CD4-positive, CD25-positive, alpha-beta regulatory T cell (primary cell): ENCODE results near the gene ROBO1. TPM values are rescaled to one million over a fixed set of nuclear protein-coding genes. Genes with fewer than 3 reads are reported as not detected.

Experiments
- ATAC-seq, 2 donors: fragments of 150-1000 bp; cut with Tn5 transposase; one replicate each; pipeline ENCODE4 v1.10.0; 2021; ENCODE audit warnings: low read depth in 2 of 2, moderate number of reproducible peaks in 2 of 2, moderate library complexity in 1 of 2
- DNase-seq, 3 donors: peaks; one replicate each; pipeline versions ENCODE4 v3.0.0 to v3.0.0-alpha.2; 2012 to 2022; ENCODE audit warnings: mixed read lengths in 1 of 3
- H3K27ac ChIP-seq: one replicate; pipeline ENCODE4 v1.7.0; 2013; ENCODE audit warnings: mild to moderate bottlenecking, low read length; ENCODE audit not compliant: insufficient read depth, poor library complexity, severe bottlenecking
- H3K27me3 ChIP-seq: one replicate; pipeline ENCODE4 v1.7.0; 2013; ENCODE audit warnings: low read length; ENCODE audit not compliant: control insufficient read depth, insufficient read depth
- H3K36me3 ChIP-seq: one replicate; pipeline ENCODE4 v1.7.0; 2013; ENCODE audit warnings: mild to moderate bottlenecking, low read length, moderate library complexity; ENCODE audit not compliant: control insufficient read depth, insufficient read depth
- H3K4me1 ChIP-seq: 2 replicates; pipeline ENCODE4 v1.7.0; 2013; ENCODE audit warnings: mild to moderate bottlenecking, low read length; ENCODE audit not compliant: insufficient read depth, control insufficient read depth, poor library complexity, severe bottlenecking
- H3K4me3 ChIP-seq: one replicate; pipeline ENCODE4 v1.7.0; 2013; ENCODE audit warnings: low read depth, mild to moderate bottlenecking, low read length, moderate library complexity
- H3K9me3 ChIP-seq, 2 experiments: 1 replicate in 1 of 2; 2 replicates in 1 of 2; pipeline ENCODE4 v1.7.0; 2013; ENCODE audit warnings: low read length in 2 of 2, mild to moderate bottlenecking in 1 of 2, moderate library complexity in 1 of 2; ENCODE audit not compliant: control insufficient read depth in 2 of 2
- H3K27ac Mint-ChIP-seq, 3 donors: one replicate each; pipeline ENCODE4 v1.8.0; 2020 to 2022; ENCODE audit warnings: mild to moderate bottlenecking in 3 of 3, mixed read lengths in 3 of 3, moderate library complexity in 2 of 3
- H3K27me3 Mint-ChIP-seq: one replicate; pipeline ENCODE4 v1.8.0; 2022; ENCODE audit warnings: mild to moderate bottlenecking, mixed read lengths
- H3K36me3 Mint-ChIP-seq: one replicate; pipeline ENCODE4 v1.8.0; 2020; ENCODE audit warnings: mixed read lengths
- H3K4me1 Mint-ChIP-seq, 4 donors: one replicate each; pipeline ENCODE4 v1.8.0; 2020 to 2022; ENCODE audit warnings: mixed read lengths in 4 of 4, mild to moderate bottlenecking in 1 of 4
- H3K4me3 Mint-ChIP-seq, 4 donors: one replicate each; pipeline ENCODE4 v1.8.0; 2020 to 2022; ENCODE audit warnings: mild to moderate bottlenecking in 4 of 4, mixed read lengths in 4 of 4, moderate library complexity in 3 of 4
- H3K9me3 Mint-ChIP-seq, 7 donors: one replicate each; pipeline ENCODE4 v1.8.0; 2020 to 2022; ENCODE audit warnings: mixed read lengths in 7 of 7, mild to moderate bottlenecking in 3 of 7, moderate library complexity in 2 of 7
- polyA plus RNA-seq, 4 donors: library from polyadenylated mRNA; unstranded; fragments of 300-500 nt; fragmentation: Illumina TruSeq; gene quantifications; one replicate each; pipeline ENCODE4 v1.2.3, GENCODE V29; 2021
- total RNA-seq: library from RNA; stranded (reverse); gene quantifications from one replicate; pipeline ENCODE4 v1.2.3, GENCODE V29; 2022

ROBO1 gene
- total and polyA plus RNA-seq, 5 donors from 2014 or later = not detected

- H3K36me3 ChIP-seq = no peaks in the 10 kb centered on the region
- DNase-seq = no peak
- no peaks in the 10 kb centered on the region for H3K27me3 ChIP-seq
- Mint-ChIP-seq H3K4me1 (no peaks in the 10 kb centered on the region), H3K36me3 (no peaks in the 10 kb centered on the region), H3K27me3 (no peaks in the 10 kb centered on the region), H3K27ac (no peak overlapping the region), H3K9me3 (peaks cover 4 to 27% (median 8%) of the 10 kb centered on the region in 7 donors), H3K4me3 (no peak overlapping the region)
- H3K27ac ChIP-seq = no peak overlapping the region
- ATAC-seq = no peak
- no peaks in the 10 kb centered on the region for H3K4me1 ChIP-seq
- no peak overlapping the region for H3K4me3 ChIP-seq
- no peaks in the 10 kb centered on the region for H3K9me3 ChIP-seq
These were observed 1029.0 kb downstream of the ROBO1 start for GRCh38 chr3:78738833-78739232.

DNA sequence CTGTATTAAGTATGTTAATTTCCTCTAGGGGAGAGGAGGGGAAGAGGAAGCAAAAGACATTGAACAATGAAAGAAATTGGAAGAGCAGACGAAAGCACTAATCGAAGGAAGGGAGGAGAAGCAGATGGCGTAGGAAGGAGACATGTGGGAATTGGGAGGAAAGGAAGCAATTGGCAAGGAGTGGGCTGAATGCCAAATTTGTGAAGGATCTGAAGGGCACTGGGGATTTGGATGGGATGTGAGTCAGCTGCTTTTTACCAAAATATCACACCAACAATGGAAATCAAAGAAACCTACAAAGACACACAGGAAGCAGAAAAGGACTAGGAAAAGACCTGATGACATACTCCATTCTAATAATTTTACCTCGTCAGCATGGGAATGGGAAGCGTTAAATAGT lies 1029.8 kb downstream of the ROBO1 start:
- Histone ChIP-seq H3K4me3 (no peak overlapping the region), H3K9me3 (no peaks in the 10 kb centered on the region), H3K27me3 (no peaks in the 10 kb centered on the region), H3K27ac (no peak overlapping the region), H3K36me3 (no peaks in the 10 kb centered on the region), H3K4me1 (no peaks in the 10 kb centered on the region)
- Mint-ChIP-seq H3K4me3 (no peak overlapping the region), H3K27me3 (no peaks in the 10 kb centered on the region), H3K27ac (no peak overlapping the region), H3K4me1 (no peaks in the 10 kb centered on the region), H3K36me3 (no peaks in the 10 kb centered on the region), H3K9me3 (peaks cover 0 to 24% (median 7%) of the 10 kb centered on the region in 7 donors)
- ATAC-seq = no peak
- no peak for DNase-seq

DNA sequence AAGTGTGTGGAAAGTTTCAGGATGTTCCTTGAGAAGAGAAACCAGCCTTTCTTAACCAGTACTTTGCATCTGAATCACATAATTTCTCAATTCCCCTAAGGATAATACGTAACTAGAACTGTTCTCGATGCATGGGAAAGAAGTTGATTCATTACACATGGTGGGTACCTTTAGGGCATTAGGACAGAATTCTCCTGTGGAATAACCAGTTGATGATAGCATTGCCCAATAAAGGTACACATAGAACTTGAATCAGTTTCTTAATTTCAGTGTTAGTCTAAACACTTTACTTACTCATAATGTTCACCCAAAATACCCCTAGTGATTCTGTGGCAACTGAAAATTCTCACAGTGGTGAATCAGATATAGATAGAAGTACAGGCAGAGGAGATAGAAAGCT lies 1030.9 kb downstream of the ROBO1 start:
- Histone ChIP-seq H3K4me3 (no peak overlapping the region), H3K36me3 (no peaks in the 10 kb centered on the region), H3K27me3 (no peaks in the 10 kb centered on the region), H3K4me1 (no peaks in the 10 kb centered on the region), H3K9me3 (no peaks in the 10 kb centered on the region), H3K27ac (no peak overlapping the region)
- Mint-ChIP-seq H3K36me3 (no peaks in the 10 kb centered on the region), H3K9me3 (peaks cover 0 to 30% (median 7%) of the 10 kb centered on the region in 7 donors), H3K4me1 (no peaks in the 10 kb centered on the region), H3K27ac (no peak overlapping the region), H3K27me3 (no peaks in the 10 kb centered on the region), H3K4me3 (no peak overlapping the region)
- ATAC-seq = no peak
- DNase-seq = no peak

DNA sequence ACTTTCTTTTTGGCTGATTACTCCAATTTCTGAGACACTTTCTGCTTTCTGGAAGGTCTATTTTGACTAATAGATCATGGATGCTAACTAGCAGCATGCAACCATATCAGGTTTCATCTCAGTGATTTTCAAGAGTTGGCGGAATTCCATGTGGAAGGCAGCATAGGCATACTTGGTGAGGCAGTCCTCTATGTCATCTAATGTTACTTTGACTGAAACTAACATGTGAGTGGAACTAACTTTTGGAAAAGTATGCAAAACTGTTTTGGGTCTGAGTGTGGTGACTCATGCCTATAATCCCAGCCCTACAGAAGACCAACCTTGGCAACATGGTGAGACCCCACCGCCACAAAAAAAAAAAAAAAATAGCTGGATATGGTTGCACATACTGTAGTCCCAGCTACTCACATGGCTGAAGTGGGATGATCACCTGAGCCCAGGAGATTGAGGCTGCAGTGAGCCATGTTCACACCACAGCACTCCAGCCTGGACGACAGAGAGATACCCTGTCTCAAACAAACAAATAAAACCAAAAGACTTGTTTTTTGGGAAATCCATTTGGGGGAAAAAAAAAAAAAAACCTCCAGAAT lies 1033.7 kb downstream of the ROBO1 start:
- Histone ChIP-seq H3K36me3 (no peaks in the 10 kb centered on the region), H3K4me1 (no peaks in the 10 kb centered on the region), H3K4me3 (no peak overlapping the region), H3K27ac (no peak overlapping the region), H3K27me3 (no peaks in the 10 kb centered on the region), H3K9me3 (no peaks in the 10 kb centered on the region)
- Mint-ChIP-seq H3K36me3 (no peaks in the 10 kb centered on the region), H3K9me3 (peaks cover 0 to 24% (median 4%) of the 10 kb centered on the region in 7 donors), H3K27me3 (no peaks in the 10 kb centered on the region), H3K4me3 (no peak overlapping the region), H3K4me1 (no peaks in the 10 kb centered on the region), H3K27ac (no peak overlapping the region)
- no peak for DNase-seq
- ATAC-seq = no peak

DNA sequence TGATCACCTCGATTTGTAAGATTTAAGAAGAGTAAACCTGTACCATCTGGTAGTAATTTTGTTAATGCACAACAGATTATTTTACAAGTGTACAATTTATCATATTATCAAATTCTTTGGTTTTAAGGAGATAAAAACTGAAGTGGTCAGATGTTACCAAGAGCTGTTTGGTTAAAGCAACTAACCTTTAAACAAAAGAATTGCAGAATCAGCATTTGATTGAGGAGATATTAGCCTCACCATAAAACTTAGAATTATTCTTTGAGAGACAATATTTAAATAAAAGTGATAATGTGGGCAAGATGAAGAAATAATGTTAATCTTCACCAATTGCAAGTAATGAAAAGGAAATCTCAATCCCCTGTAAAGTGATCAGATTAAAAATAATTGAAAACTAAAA lies 1034.9 kb downstream of the ROBO1 start:
- Histone ChIP-seq H3K9me3 (no peaks in the 10 kb centered on the region), H3K27me3 (no peaks in the 10 kb centered on the region), H3K27ac (no peak overlapping the region), H3K4me3 (no peak overlapping the region), H3K36me3 (no peaks in the 10 kb centered on the region), H3K4me1 (no peaks in the 10 kb centered on the region)
- Mint-ChIP-seq H3K4me3 (no peak overlapping the region), H3K9me3 (peaks cover 2 to 13% (median 4%) of the 10 kb centered on the region in 7 donors), H3K36me3 (no peaks in the 10 kb centered on the region), H3K4me1 (no peaks in the 10 kb centered on the region), H3K27me3 (no peaks in the 10 kb centered on the region), H3K27ac (no peak overlapping the region)
- DNase-seq = no peak
- ATAC-seq = no peak

- Histone ChIP-seq H3K4me1 (no peaks in the 10 kb centered on the region), H3K27me3 (no peaks in the 10 kb centered on the region), H3K4me3 (no peak overlapping the region), H3K36me3 (no peaks in the 10 kb centered on the region), H3K9me3 (no peaks in the 10 kb centered on the region), H3K27ac (no peak overlapping the region)
- ATAC-seq (no peak), DNase-seq (no peak)
- H3K9me3 Mint-ChIP-seq = peaks cover 0 to 13% (median 4%) of the 10 kb centered on the region in 7 donors
- no peaks in the 10 kb centered on the region for H3K36me3 Mint-ChIP-seq
- H3K27ac Mint-ChIP-seq = no peak overlapping the region
- H3K4me3 Mint-ChIP-seq = no peak overlapping the region
- H3K27me3 Mint-ChIP-seq = no peaks in the 10 kb centered on the region
- no peaks in the 10 kb centered on the region for H3K4me1 Mint-ChIP-seq
These were observed 1035.3 kb downstream of the ROBO1 start for GRCh38 chr3:78732471-78732870.

DNA sequence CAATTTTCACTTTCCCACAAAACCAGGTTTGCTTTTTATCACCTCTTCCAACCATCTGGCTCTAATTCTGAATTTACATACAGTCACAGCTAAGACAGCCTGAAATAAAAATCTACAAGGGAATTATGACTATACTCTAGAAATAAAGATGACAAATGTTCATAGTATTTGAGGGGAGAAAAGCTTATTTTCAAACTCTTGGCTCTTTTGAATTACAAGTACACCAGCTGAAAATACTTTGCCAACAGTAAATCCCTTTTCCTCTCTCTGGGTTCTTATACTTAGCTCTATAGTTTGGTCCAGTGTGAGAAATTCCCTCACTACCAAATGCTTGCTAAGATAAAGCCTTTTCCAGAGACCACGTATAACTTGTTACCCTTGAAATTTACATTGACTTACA lies 1037.9 kb downstream of the ROBO1 start:
- no peaks in the 10 kb centered on the region for H3K36me3 Mint-ChIP-seq
- DNase-seq = no peak
- no peak overlapping the region for H3K4me3 ChIP-seq
- no peak overlapping the region for H3K27ac ChIP-seq
- no peak overlapping the region for H3K4me3 Mint-ChIP-seq
- H3K9me3 Mint-ChIP-seq = peaks cover 0 to 7% (median 5%) of the 10 kb centered on the region in 7 donors
- no peaks in the 10 kb centered on the region for H3K27me3 ChIP-seq
- ATAC-seq = no peak
- H3K4me1 ChIP-seq = no peaks in the 10 kb centered on the region
- H3K9me3 ChIP-seq = no peaks in the 10 kb centered on the region
- H3K27me3 Mint-ChIP-seq = no peaks in the 10 kb centered on the region
- no peaks in the 10 kb centered on the region for H3K4me1 Mint-ChIP-seq
- H3K36me3 ChIP-seq = no peaks in the 10 kb centered on the region
- H3K27ac Mint-ChIP-seq = no peak overlapping the region

GRCh38 chr3:78728406-78729145 lies 1039.2 kb downstream of the ROBO1 start:
- H3K4me1 ChIP-seq = no peaks in the 10 kb centered on the region
- Mint-ChIP-seq H3K27ac (no peak overlapping the region), H3K4me1 (no peaks in the 10 kb centered on the region), H3K27me3 (no peaks in the 10 kb centered on the region), H3K4me3 (no peak overlapping the region), H3K9me3 (peaks cover 0 to 11% (median 7%) of the 10 kb centered on the region in 7 donors), H3K36me3 (no peaks in the 10 kb centered on the region)
- ATAC-seq (no peak), DNase-seq (no peak)
- H3K36me3 ChIP-seq = no peaks in the 10 kb centered on the region
- H3K4me3 ChIP-seq = no peak overlapping the region
- no peaks in the 10 kb centered on the region for H3K27me3 ChIP-seq
- H3K9me3 ChIP-seq = no peaks in the 10 kb centered on the region
- H3K27ac ChIP-seq = no peak overlapping the region
